ENCODE data around the gene MRC2. TPM values are rescaled to one million over a fixed set of nuclear protein-coding genes. Genes with fewer than 3 reads are reported as not detected.

The MRC2 gene
- total and polyA plus RNA-seq, 2 experiments from 2014 or later = 104 to 121 TPM

DNA sequence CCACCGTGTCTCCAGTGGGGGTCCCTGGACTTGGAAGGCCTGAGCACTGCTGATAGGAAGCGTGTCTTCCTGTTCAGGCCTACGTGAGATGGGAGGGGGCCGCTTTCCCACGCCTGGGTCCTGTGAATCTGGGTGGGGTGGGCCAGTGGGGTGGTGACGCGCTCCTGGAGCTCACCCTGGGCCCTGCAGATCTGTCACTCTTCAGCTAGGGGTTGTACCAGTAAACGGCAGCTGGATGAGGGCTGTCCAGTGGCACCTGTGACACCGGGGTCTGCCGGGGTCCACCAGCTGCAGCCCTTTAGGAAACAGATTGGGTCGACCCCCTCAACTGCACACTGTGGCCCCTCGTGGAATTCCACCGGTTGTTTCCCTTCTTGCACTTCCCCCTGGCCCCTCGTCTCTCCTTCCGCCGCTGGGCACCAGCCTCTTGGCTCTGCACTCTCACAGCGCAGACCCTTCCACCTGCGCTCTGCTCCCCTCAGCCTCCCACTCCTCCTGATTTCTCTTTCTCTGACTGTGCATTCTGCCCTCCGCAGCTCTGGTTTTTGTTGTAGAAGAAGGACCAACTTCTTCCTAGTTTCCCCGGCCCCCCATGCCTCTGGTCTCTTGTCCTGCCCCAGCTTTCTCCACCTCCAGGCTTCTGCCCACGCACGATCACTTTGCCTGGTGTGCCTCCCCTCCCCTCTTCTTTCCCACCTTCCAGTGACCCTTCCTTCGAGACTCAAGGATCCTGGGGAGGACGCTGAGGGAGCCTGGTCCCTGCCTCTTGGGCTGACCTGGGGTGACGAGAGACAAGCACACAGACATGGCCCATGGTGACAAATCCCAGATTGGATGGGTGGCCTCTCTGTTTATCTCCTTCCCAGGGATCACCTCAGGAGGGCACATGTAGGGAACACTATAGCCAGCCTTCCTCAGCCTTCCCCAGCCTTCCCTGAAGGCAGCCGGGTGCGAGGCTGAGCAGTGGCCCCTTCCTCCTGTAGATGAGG is 4.8 kb downstream of the MRC2 start:
- H3K4me2 ChIP-seq = no peak overlapping the region
- H3K36me3 ChIP-seq (replicated peaks; ENCODE audit: insufficient read depth, low read depth) = no peaks in the 10 kb centered on the region
- H3K27me3 ChIP-seq = peaks cover 21% of the 10 kb centered on the region
- H3K79me2 ChIP-seq = peaks cover 52% of the 10 kb centered on the region
- 88% methylated on average over 27 of the region's 27 CpGs for WGBS (ENCODE audit: low lambda C conversion rate, missing lambda C conversion rate)
- peaks cover 8% of the 10 kb centered on the region for H4K20me1 ChIP-seq (ENCODE audit: insufficient read depth, poor library complexity, severe bottlenecking)
- H3K4me1 ChIP-seq (ENCODE audit: insufficient read depth) = no peaks in the 10 kb centered on the region
- no peaks in the 10 kb centered on the region for H3K9me2 ChIP-seq (replicated peaks; ENCODE audit: insufficient read depth)
- TF ChIP-seq EZH2phosphoT487 (IDR thresholded peaks at IDR 0.05; ENCODE audit: low read depth, severe bottlenecking, unreplicated experiment) = no peak
- TF ChIP-seq EZH2 (IDR thresholded peaks at IDR 0.05; ENCODE audit: borderline replicate concordance) = no peak
- TF ChIP-seq, protein P1, sequence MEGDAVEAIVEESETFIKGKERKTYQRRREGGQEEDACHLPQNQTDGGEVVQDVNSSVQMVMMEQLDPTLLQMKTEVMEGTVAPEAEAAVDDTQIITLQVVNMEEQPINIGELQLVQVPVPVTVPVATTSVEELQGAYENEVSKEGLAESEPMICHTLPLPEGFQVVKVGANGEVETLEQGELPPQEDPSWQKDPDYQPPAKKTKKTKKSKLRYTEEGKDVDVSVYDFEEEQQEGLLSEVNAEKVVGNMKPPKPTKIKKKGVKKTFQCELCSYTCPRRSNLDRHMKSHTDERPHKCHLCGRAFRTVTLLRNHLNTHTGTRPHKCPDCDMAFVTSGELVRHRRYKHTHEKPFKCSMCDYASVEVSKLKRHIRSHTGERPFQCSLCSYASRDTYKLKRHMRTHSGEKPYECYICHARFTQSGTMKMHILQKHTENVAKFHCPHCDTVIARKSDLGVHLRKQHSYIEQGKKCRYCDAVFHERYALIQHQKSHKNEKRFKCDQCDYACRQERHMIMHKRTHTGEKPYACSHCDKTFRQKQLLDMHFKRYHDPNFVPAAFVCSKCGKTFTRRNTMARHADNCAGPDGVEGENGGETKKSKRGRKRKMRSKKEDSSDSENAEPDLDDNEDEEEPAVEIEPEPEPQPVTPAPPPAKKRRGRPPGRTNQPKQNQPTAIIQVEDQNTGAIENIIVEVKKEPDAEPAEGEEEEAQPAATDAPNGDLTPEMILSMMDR (IDR thresholded peaks at IDR 0.05; ENCODE audit: poor library complexity) = no peak
- no peak overlapping the region for H3K27ac ChIP-seq
- no peak for DNase-seq (ENCODE audit: low spot score)
- H2AFZ ChIP-seq = no peak overlapping the region
- H3K4me3 ChIP-seq = no peak overlapping the region
- no peaks in the 10 kb centered on the region for H3K9me3 ChIP-seq (ENCODE audit: low read depth)

DNA sequence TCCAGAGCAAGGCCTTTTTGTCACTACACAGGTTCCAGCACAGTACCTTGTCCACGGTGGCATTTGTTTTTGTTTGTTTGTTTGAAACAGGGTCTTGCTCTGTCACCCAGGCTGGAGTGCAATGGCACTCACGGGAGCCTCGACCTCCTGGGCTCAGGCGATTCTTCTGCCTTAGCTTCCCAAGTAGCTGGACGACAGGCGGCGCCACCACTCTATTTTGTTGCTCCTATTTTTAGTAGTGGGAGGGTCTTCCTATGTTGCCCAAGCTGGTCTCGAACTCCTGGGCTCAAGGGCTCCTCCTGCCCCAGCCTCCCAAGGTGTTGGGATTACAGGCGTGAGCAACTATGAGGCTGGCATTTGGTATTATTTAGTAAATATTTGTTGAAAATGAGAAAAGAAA is 10.3 kb downstream of the MRC2 start:
- Histone ChIP-seq H3K9me2 (replicated peaks; ENCODE audit: insufficient read depth) (no peaks in the 10 kb centered on the region), H3K36me3 (replicated peaks; ENCODE audit: insufficient read depth, low read depth) (no peaks in the 10 kb centered on the region), H3K79me2 (peaks cover 34% of the 10 kb centered on the region), H2AFZ (no peak overlapping the region), H3K4me3 (no peak overlapping the region), H3K27ac (no peak overlapping the region), H3K4me1 (ENCODE audit: insufficient read depth) (no peaks in the 10 kb centered on the region), H3K9me3 (ENCODE audit: low read depth) (no peaks in the 10 kb centered on the region), H3K4me2 (no peak overlapping the region), H4K20me1 (ENCODE audit: insufficient read depth, poor library complexity, severe bottlenecking) (peaks cover 11% of the 10 kb centered on the region), H3K27me3 (no peaks in the 10 kb centered on the region)
- TF ChIP-seq, protein P1 (IDR thresholded peaks at IDR 0.05; ENCODE audit: poor library complexity) = no peak
- TF ChIP-seq EZH2 (IDR thresholded peaks at IDR 0.05; ENCODE audit: borderline replicate concordance) = no peak
- TF ChIP-seq EZH2phosphoT487 (IDR thresholded peaks at IDR 0.05; ENCODE audit: low read depth, severe bottlenecking, unreplicated experiment) = no peak
- WGBS (ENCODE audit: low lambda C conversion rate, missing lambda C conversion rate) = 91% methylated on average over 9 of the region's 9 CpGs
- DNase-seq (ENCODE audit: low spot score) = no peak

DNA sequence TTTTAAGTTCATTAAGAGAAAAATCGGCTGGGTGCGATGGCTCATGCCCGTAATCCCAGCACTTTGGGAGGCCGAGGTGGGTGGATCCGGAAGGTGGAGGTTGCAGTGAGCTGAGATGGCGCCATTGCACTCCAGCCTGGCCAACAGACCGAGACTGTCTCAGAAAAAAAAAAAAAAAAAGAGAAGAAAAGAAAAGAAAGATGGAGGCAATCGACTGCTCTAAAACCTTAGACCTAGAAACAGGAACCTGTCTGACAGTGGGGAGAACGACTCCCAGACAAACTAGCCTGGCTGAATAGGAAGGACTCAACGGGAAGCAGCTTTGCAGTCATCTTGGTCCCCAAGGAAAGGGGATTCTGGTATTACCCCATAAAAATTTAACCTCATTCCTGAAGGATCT is 13.7 kb downstream of the MRC2 start:
- DNase-seq (ENCODE audit: low spot score) = no peak
- no peak for TF ChIP-seq EZH2phosphoT487 (IDR thresholded peaks at IDR 0.05; ENCODE audit: low read depth, severe bottlenecking, unreplicated experiment)
- TF ChIP-seq EZH2 (IDR thresholded peaks at IDR 0.05; ENCODE audit: borderline replicate concordance) = no peak
- TF ChIP-seq, protein P1 (IDR thresholded peaks at IDR 0.05; ENCODE audit: poor library complexity) = no peak
- 88% methylated on average over 10 of the region's 10 CpGs for WGBS (ENCODE audit: low lambda C conversion rate, missing lambda C conversion rate)
- Histone ChIP-seq H2AFZ (no peak overlapping the region), H3K9me3 (ENCODE audit: low read depth) (no peaks in the 10 kb centered on the region), H3K4me3 (no peak overlapping the region), H4K20me1 (ENCODE audit: insufficient read depth, poor library complexity, severe bottlenecking) (peaks cover 11% of the 10 kb centered on the region), H3K27ac (no peak overlapping the region), H3K9me2 (replicated peaks; ENCODE audit: insufficient read depth) (no peaks in the 10 kb centered on the region), H3K79me2 (peaks cover 34% of the 10 kb centered on the region), H3K36me3 (replicated peaks; ENCODE audit: insufficient read depth, low read depth) (no peaks in the 10 kb centered on the region), H3K4me2 (no peak overlapping the region), H3K4me1 (ENCODE audit: insufficient read depth) (no peaks in the 10 kb centered on the region), H3K27me3 (no peaks in the 10 kb centered on the region)

Data from hepatocyte (in vitro differentiated cells).